ENCODE results near the gene AKR7A2.

The AKR7A2 gene

DNA sequence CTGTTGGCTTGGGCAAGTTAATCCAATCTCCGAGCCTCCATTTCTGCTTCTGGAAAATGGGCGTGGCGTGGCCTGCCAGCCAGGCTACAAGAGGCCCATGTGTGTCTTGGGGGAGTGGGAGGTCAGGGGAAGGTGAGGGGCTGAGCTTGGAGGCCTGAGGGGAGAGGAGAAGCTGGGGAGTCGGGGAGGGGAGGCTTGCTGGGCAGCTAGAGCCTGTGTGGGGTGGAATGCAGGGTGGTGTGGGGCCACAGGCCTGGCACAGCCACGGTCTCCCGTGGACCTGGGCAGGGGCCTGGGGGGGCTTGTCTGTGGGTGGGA, 14.8 kb upstream of the AKR7A2 start:
- TF ChIP-seq, protein P1, sequence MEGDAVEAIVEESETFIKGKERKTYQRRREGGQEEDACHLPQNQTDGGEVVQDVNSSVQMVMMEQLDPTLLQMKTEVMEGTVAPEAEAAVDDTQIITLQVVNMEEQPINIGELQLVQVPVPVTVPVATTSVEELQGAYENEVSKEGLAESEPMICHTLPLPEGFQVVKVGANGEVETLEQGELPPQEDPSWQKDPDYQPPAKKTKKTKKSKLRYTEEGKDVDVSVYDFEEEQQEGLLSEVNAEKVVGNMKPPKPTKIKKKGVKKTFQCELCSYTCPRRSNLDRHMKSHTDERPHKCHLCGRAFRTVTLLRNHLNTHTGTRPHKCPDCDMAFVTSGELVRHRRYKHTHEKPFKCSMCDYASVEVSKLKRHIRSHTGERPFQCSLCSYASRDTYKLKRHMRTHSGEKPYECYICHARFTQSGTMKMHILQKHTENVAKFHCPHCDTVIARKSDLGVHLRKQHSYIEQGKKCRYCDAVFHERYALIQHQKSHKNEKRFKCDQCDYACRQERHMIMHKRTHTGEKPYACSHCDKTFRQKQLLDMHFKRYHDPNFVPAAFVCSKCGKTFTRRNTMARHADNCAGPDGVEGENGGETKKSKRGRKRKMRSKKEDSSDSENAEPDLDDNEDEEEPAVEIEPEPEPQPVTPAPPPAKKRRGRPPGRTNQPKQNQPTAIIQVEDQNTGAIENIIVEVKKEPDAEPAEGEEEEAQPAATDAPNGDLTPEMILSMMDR (IDR thresholded peaks at IDR 0.05; ENCODE audit: low read depth, low read length, missing control alignments), result no peak
- no peak overlapping the region for H3K4me3 ChIP-seq (ENCODE audit: low read depth, low read length)
- no peak for DNase-seq (ENCODE audit: low read depth)

DNA sequence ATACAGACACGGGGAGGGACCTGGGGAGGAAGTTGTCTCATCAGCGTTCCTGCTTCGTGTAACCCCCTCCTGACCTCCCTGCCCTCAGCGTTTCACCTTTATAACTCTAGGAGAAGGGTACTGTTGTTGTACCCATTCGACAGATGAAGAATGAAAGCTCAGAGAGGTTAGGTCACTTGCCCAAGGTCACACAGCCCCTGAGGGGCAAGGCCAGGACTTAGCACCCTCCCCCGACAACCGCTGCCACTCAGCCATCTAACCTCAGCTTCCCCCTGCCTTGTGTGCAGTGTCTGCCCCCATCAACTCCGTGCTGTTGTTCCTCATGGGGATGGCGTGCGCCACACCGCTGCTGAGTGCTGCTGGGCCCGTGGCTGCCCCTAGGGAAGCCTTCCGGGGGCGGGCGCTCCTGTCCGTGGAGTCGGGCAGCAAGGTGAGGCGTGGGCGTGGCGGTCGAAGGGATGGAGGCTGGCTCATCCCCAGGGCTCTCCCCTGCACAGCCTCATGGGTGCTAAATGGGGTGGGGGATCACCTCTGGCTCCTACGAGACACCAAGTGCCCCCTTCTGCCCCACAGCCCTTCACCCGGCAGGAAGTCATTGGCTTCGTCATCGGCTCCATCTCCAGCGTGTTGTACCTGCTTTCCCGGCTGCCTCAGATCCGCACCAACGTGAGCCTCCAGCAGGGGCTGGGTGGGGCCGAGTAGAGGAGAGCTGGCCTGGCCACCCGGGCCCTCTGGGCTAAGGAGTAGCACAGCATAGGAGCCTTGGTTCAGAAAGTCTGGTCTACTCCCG, 14.2 kb upstream of the AKR7A2 start:
- DNase-seq (ENCODE audit: low read depth), result no peak
- no peak overlapping the region for H3K4me3 ChIP-seq (ENCODE audit: low read depth, low read length)
- TF ChIP-seq, protein P1 (IDR thresholded peaks at IDR 0.05; ENCODE audit: low read depth, low read length, missing control alignments), result no peak

DNA sequence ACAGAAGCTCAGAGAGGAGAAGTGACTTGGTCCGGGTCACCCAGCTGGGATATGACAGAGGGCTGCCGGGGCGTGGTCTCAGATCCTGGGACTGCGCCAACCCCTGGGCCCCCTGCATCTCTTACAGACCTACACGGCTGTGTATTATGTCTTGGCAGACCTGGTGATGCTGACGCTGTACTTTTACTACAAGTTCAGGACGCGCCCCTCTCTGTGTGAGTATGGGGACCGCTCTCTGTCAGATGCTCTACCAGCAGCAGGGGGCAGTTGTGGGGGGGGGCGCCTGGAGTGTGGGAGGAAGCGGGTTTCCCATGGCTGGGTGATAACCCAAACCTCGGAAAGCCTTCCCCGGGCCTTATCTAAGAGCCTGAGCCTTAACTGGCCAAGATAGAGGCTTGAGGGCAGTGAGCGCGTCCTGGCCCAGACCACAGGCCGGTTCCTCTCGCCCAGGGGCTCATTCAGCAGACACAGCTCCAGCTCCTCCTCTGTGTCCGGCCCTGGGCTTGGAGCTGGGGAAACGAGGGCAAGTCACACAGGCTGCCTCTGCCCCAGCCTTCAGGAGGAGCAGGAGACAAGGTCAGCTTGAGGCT, 13.5 kb upstream of the AKR7A2 start:
- no peak overlapping the region for H3K4me3 ChIP-seq (ENCODE audit: low read depth, low read length)
- DNase-seq (ENCODE audit: low read depth), result no peak
- TF ChIP-seq, protein P1 (IDR thresholded peaks at IDR 0.05; ENCODE audit: low read depth, low read length, missing control alignments), result no peak

DNA sequence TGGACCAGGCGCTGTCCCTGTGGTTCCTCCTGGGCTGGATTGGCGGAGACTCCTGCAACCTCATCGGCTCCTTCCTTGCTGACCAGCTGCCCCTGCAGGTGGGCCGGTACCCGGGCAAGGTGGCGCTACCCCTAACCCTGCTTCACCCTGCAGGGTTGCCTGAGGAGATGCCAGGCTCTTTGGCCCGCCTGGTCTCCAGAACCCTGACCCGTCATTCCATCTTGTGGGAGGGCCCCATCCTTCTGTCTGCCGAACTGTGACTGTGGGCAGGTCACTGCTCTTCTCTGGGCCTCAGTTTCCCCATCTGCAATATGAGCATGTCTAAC, 12.7 kb upstream of the AKR7A2 start:
- H3K4me3 ChIP-seq (ENCODE audit: low read depth, low read length), result no peak overlapping the region
- TF ChIP-seq, protein P1 (IDR thresholded peaks at IDR 0.05; ENCODE audit: low read depth, low read length, missing control alignments), result no peak
- DNase-seq (ENCODE audit: low read depth), result no peak

DNA sequence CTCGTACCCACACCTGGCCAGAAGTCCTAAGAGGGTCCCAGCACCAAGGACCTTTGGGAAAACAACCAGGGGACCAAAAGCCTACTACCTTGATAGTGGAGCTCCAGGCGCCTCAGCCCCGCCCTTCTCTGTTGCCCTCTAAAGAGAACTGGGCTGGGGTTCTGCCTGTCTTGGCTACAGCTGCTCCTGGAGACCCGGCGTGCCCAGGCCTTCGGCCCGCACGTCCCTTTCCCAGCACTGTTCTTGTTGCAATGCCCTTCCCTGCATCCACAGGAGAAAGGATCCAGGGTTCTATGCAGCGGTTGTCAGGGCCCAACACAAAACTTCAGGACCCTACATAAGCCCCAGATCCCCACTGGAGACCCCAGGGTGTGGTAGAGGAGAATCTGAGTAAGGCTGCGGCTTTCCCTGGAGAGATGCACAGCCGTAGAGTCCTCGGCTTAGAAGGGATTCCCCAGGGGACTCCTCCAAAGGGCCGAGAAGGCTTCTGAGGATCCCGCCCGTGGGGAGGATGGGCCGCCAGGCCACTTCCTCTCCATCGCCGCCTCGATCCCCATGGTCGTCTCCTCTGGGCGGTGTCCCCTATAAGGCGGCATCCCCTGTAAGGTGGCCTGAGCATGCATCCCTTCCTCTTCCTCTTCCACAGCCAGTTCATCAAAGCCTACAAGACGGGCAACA, 12.2 kb upstream of the AKR7A2 start:
- TF ChIP-seq, protein P1 (IDR thresholded peaks at IDR 0.05; ENCODE audit: low read depth, low read length, missing control alignments), result no peak
- no peak overlapping the region for H3K4me3 ChIP-seq (ENCODE audit: low read depth, low read length)
- no peak for DNase-seq (ENCODE audit: low read depth)

DNA sequence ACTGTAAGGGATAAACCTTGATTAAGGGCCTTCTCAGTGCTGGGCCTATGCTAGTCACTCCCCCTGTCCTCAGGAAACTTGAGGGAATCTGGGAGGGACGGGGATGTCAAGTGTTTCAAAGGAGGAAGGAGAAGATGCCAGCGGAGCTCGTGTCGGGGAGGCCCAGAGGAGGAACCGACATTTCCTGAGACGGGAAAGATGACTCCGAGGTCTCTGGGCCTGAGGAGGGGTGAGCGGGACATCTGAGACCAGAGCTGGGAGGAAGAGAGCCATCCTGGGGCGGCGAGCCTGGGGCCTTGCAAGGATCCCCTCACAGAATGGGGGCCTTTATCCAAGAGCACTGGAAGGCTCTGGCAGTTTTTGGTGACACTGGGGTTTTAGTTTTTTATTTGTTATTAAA, 10.5 kb upstream of the AKR7A2 start:
- H3K4me3 ChIP-seq (ENCODE audit: low read depth, low read length), result no peak overlapping the region
- no peak for DNase-seq (ENCODE audit: low read depth)
- TF ChIP-seq, protein P1 (IDR thresholded peaks at IDR 0.05; ENCODE audit: low read depth, low read length, missing control alignments), result no peak
